Kidney epithelial cell (primary cell): ENCODE results near the gene PACSIN2. TPM values are rescaled to one million over a fixed set of nuclear protein-coding genes. Genes with fewer than 3 reads are reported as not detected.

ENCODE experiments used
- DNase-seq: peaks from one replicate; pipeline ENCODE4 v3.0.0-alpha.2; 2010; ENCODE audit warnings: low read depth
- H3K27me3 ChIP-seq: 2 replicates; pipeline ENCODE4 v1.6.0; 2011; ENCODE audit warnings: low read length; ENCODE audit not compliant: control insufficient read depth, insufficient read depth
- H3K36me3 ChIP-seq: 2 replicates; pipeline ENCODE4 v1.5.1; 2011; ENCODE audit warnings: low read length; ENCODE audit not compliant: control insufficient read depth, insufficient read depth
- H3K4me3 ChIP-seq: 2 replicates; pipeline ENCODE4 v1.5.1; 2011; ENCODE audit warnings: low read depth, mild to moderate bottlenecking, control low read depth, low read length
- CTCF ChIP-seq: IDR thresholded peaks from 2 replicates; pipeline ENCODE4 v1.5.1; 2011; ENCODE audit warnings: mild to moderate bottlenecking, moderate library complexity, low read length, control low read depth, inconsistent platforms; ENCODE audit not compliant: insufficient read depth, poor library complexity, severe bottlenecking
- total RNA-seq: library from RNA; depleted of rRNA; stranded (reverse); fragments of >200 nt; gene quantifications from 2 replicates; pipeline ENCODE4 v1.2.3, GENCODE V29; 2015

Gene PACSIN2
- total RNA-seq, 1 donor from 2014 or later = 62.9 TPM

- peaks cover 11% of the 10 kb centered on the region for H3K36me3 ChIP-seq
- no peak for TF ChIP-seq CTCF
- no peaks in the 10 kb centered on the region for H3K27me3 ChIP-seq
- H3K4me3 ChIP-seq = no peak overlapping the region
- no peak for DNase-seq
These were observed 136.2 kb downstream of the PACSIN2 start for GRCh38 chr22:42878561-42879305.

GRCh38 chr22:42877597-42878340 lies 137.2 kb downstream of the PACSIN2 start:
- Histone ChIP-seq H3K36me3 (peaks cover 9% of the 10 kb centered on the region), H3K27me3 (no peaks in the 10 kb centered on the region), H3K4me3 (no peak overlapping the region)
- DNase-seq = no peak
- TF ChIP-seq CTCF = no peak

DNA sequence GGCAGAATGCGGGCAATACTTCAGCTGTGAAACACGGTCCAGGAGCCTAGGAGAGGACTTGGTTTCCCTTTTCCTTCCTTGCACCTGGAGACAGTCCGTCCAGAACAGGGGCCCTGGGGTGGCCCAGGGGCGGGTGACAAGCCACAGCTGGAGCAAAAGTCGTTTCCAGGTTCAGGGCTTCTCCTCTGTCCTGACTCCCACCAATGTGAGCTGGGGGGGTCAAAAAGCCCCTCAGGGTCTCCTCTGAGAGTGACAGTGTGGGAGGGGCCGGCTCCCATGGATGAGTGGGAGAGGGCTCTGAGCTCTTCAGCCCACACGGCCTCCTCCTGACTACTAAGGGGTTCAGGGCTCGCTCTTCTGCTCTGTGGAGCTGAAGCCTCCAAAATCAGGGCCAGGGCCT lies 137.8 kb downstream of the PACSIN2 start:
- no peaks in the 10 kb centered on the region for H3K27me3 ChIP-seq
- TF ChIP-seq CTCF = no peak
- no peak overlapping the region for H3K4me3 ChIP-seq
- DNase-seq = no peak
- H3K36me3 ChIP-seq = peaks cover 8% of the 10 kb centered on the region

DNA sequence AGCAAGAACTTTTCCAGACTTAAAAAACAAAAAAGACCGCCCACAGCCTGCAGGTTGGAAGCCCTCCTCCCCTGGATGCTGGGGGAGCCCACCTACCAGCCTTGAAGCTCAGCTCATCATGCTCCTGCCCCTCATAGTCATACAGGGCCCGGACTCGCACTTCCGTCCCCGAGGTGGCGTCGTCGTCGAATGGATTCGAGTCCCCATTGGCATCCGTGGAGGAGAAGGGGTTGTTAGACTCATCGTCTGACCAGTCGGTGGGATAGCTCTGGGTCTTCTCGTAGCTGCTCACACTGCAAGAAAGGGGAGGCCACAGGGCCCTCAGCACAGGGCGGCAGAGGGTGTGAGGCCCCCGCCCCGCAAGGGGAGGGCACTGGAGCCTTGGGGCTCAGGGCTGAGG lies 138.9 kb downstream of the PACSIN2 start:
- H3K27me3 ChIP-seq = no peaks in the 10 kb centered on the region
- DNase-seq = no peak
- TF ChIP-seq CTCF = no peak
- peaks cover 8% of the 10 kb centered on the region for H3K36me3 ChIP-seq
- H3K4me3 ChIP-seq = no peak overlapping the region

- Histone ChIP-seq H3K36me3 (peaks cover 5% of the 10 kb centered on the region), H3K27me3 (no peaks in the 10 kb centered on the region), H3K4me3 (no peak overlapping the region)
- no peak for DNase-seq
- TF ChIP-seq CTCF = no peak
These were observed 140.9 kb downstream of the PACSIN2 start for GRCh38 chr22:42874010-42874409.
